Measurements from ENCODE around the gene IL1RL1.

- TF ChIP-seq CTCF (conservative IDR thresholded peaks at IDR 0.05; ENCODE audit: low read length) (no peak), EZH2phosphoT487 (IDR thresholded peaks at IDR 0.05; ENCODE audit: borderline replicate concordance, low read depth, low read length) (no peak)
These were observed 57.2 kb downstream of the IL1RL1 start for GRCh38 chr2:102368461-102369109.
